CD4-positive, alpha-beta T cell treated with Interleukin-12 subunit alpha and Interleukin-12 subunit beta, for 1 hour (primary cell): ENCODE data around the gene RPS27.

Source experiments
- DNase-seq: peaks from one replicate; pipeline ENCODE4 v3.0.0-alpha.2; 2020

RPS27 gene

DNA sequence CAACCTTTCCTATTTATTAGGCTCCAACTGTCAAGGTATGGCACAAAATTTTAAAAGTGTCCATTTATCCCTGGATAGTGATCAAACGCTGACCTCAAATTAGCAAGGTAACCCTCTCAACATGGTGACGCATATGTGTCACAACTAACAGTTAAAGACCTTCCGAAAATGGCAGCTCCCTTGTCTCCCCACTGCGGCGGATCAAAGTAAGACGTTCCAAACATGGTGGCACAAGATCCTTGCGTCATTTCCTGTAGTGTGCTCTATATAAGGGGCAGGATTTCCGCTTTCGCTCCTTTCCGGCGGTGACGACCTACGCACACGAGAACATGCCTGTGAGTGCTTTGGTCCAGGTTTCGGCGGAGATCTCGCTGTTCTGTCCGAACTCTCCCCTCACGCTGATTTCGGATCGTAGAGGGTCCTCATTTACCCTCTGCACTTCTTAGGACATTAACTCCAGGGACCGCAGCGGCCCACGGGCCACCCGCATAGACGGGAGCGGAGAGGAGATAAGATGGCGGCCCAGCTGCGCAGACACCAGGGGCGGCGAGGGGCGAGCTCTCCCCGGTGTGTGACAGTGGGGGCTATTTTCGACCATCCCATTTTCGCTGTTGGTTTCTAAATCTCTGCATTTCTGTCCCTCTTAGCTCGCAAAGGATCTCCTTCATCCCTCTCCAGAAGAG is at the start of gene RPS27:
Gene RPS27, plus strand, starts transcription at position 295 of the 683 bp plus-strand sequence. Its CDS starts 35 bp downstream, at position 330.
- DNase-seq = peak; percentile 96

- no peak for DNase-seq
Measured at GRCh38 chr1:153941826-153942725, 48.5 kb upstream of the RPS27 start.

GRCh38 chr1:153942766-153943549 is 47.6 kb upstream of the RPS27 start:
- DNase-seq = no peak

- peak; percentile 36 for DNase-seq
Measured at GRCh38 chr1:153944005-153944826, 46.3 kb upstream of the RPS27 start.

GRCh38 chr1:153944827-153945117 is 45.8 kb upstream of the RPS27 start:
- no peak for DNase-seq

GRCh38 chr1:153945131-153945794 is 45.3 kb upstream of the RPS27 start:
- DNase-seq = peak; percentile 86

DNA sequence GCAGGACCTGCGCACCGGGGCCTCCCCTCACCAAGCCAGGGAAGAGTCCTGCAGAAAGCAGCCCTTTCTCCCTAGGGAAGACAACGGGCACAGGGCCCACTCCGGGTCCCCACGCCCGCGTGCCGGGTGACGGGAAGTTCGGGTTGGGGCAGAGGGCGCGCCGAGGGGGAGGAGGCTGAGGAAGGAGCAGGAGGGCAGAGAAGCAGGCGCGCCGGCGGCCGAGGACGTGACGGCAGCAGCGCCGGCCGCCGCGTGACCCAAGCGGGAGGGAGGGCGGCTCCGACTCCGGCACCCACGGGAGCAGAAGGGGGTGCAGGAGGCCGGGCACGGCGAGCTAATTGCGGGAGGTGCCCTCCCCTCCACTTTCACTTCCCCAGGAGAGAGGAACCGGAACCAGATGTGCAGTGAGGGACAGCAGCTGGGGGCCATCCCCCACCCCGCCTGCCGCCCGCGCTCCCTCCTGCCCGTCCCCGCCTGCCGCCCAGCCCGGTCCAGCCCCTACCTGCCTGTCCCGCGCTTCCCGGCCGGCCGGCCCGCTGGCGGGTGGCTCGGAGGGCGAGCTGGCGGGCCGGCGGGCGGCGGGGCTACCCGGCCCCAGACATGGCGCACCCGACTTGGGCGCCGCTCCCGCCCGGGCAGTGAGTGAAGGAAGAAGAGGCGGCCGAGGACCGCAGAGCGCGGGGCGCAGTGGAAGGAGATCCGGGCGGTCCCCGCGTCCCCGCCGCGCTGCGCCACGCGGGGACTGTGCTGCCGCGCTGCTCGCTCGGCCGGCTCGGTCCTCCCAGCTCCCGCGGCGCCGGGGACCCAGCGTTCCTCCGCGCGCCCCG is 44.6 kb upstream of the RPS27 start:
- peak; percentile 86 for DNase-seq

- peak; percentile 83 for DNase-seq
Measured at GRCh38 chr1:153946622-153947241, 43.8 kb upstream of the RPS27 start, which contains the start of gene DENND4B. TSS of gene DENND4B (minus strand) at chr1:153946718. CDS start at chr1:153944374, 2,344 bp downstream.

GRCh38 chr1:153951183-153951582 is 39.4 kb upstream of the RPS27 start:
- DNase-seq = no peak

GRCh38 chr1:153951801-153952200 is 38.8 kb upstream of the RPS27 start:
- no peak for DNase-seq

- no peak for DNase-seq
Measured at GRCh38 chr1:153953859-153954365, 36.6 kb upstream of the RPS27 start.

DNA sequence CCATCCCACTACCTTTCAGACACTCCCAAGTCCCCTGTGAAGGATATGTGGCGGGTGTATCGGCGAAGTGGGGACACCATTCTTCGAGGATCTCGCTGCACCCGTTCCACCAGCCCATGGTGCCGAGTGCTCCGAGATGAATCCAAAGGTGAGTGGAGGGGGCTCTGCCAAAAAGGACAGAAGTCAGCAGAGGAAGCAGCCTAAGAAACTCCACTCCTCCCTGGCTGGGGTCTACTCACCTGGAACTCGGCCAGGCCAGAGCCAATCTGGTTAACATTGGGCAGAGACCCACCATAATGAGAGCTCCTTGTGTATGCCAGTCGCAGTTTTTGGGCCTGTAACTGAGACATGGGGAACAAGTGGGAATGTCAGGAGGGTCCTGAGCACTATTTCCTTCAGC is 35.7 kb upstream of the RPS27 start:
- no peak for DNase-seq

- DNase-seq = no peak
Measured at GRCh38 chr1:153956997-153957715, 33.4 kb upstream of the RPS27 start.

DNA sequence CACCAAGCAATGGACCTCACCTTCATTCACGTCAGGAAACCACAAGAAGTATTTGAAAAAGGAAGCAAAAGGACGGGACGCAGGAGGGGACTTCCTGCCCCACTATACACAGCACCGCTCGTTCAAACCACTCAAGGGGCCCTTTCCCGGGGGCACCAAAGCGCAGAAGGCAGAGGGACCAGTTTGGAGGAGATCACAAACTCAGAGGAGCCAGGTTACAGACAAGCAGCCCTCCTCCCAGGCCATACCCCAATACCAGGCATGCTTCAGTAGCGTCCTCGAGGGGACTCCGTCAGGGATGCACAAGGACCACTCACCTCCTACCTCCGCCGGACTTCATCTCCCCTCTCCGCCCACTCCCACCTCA is 32.8 kb upstream of the RPS27 start:
- DNase-seq = peak; percentile 62

DNA sequence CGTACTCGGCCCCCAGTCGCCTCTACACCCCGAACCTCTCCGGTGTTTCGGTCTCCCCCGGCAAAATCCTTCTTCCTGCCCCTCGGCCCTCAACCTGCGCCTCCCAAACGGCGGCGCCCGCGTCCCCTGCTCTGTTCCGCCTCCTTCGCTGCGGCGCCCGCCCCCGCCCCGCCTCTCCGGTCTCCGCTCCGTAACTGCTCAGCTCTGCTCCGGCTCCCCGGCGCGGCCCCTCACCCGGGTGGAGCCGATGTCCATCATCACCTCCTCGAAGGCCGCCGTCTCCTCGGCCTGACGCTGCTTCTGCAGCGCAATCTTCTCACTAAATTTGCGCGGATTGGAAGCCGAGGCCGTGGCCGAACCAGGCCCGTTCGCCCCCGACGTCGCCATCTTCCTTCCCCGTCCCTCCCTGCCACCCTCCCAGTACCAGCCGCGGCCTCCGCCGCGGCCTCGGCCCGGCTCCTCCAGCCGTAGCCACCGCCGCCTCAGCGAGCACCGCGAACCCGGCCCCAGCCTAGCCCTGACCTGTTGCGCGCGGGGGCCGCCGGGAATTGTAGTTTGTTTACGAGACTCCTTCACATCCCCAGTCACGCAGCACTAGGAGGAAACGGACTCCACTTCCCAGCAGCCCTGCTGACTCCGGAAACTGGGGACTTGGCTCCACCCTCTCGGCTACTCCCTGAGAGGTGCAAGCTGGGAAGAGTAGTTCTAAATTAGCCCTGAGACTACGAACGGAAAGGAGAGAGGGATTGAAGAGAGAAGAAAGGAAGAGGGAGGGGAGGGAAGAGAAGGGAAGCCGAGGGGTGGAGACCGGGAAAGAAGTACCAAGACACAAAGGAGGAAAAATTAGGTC is 32.2 kb upstream of the RPS27 start, which contains the start of gene CRTC2:
Gene CRTC2, minus strand, starts transcription at position 502 of the 850 bp plus-strand sequence. Its CDS starts 115 bp downstream, at position 387.
- DNase-seq = peak; percentile 98

- DNase-seq = no peak
Measured at GRCh38 chr1:153958961-153959260, 31.7 kb upstream of the RPS27 start.

- DNase-seq = no peak
Measured at GRCh38 chr1:153959454-153959853, 31.1 kb upstream of the RPS27 start.

- DNase-seq = no peak
Measured at GRCh38 chr1:153960206-153960605, 30.4 kb upstream of the RPS27 start.

GRCh38 chr1:153961421-153961820 is 29.1 kb upstream of the RPS27 start:
- no peak for DNase-seq
